HepG2 (cell line): ENCODE results near the gene BRIP1.

Experiments
- BRD4 ChIP-seq: sonication (generic); formaldehyde crosslinking; IDR thresholded peaks from 2 replicates; pipeline ENCODE4 v1.4.0; 2020; ENCODE audit warnings: missing genetic modification reagents
- ZNF737 ChIP-seq: sonication (generic); formaldehyde crosslinking; IDR thresholded peaks from 2 replicates; pipeline ENCODE4 v1.5.0; 2020; ENCODE audit warnings: missing genetic modification reagents, mild to moderate bottlenecking, borderline replicate concordance

DNA sequence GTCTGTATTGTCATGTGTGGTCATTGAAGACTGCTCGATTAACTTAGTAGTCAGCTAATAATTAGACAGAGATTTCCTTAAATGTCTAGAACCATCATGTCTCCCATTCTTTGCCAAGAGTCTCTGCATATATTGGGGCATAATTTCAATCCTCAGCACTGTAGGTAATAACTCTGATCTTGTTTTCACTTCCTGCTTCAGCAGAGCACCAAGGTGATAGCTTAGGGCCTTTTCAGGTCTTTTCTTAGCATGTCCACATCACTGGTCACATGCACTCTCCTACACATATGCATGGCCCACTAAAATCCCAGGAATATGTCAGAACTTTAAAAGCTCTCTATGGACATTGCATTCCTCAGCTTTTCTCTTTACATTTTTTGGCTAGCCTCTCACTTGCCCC lies 162.0 kb downstream of the BRIP1 start:
- no peak for TF ChIP-seq BRD4 (CRISPR knock-in tag)
- TF ChIP-seq ZNF737 (CRISPR knock-in tag) = no peak
